Activated naive CD8-positive, alpha-beta T cell treated with anti-CD3 and anti-CD28 coated beads, Interleukin-2, amount 10 ng/mL, durations not matched to agents 7 days and 5 days (primary cell): ENCODE measurements around the gene ELAVL1. TPM values are rescaled to one million over a fixed set of nuclear protein-coding genes. Genes with fewer than 3 reads are reported as not detected.

Experiments
- ATAC-seq: fragments of 150-1000 bp; cut with Tn5 transposase; one replicate; pipeline ENCODE4 v1.10.0; 2021; ENCODE audit warnings: low read depth, moderate library complexity
- POLR2A ChIA-PET: fragments of 350-600 bp; sonication (Branson Sonifier 250); formaldehyde crosslinking; loops from one replicate; lab custom pipeline; 2021; ENCODE audit warnings: antibody characterized with exemption; lab: Charles Lee
- DNase-seq: peaks from one replicate; pipeline ENCODE4 v3.0.0; 2021
- H3K27ac Mint-ChIP-seq: one replicate; pipeline ENCODE4 v1.8.0; 2022; ENCODE audit warnings: mild to moderate bottlenecking, mixed read lengths
- H3K27me3 Mint-ChIP-seq: one replicate; pipeline ENCODE4 v1.8.0; 2022; ENCODE audit warnings: mild to moderate bottlenecking, moderate library complexity, mixed read lengths
- H3K36me3 Mint-ChIP-seq: one replicate; pipeline ENCODE4 v1.8.0; 2021; ENCODE audit warnings: mild to moderate bottlenecking, mixed read lengths
- H3K4me1 Mint-ChIP-seq: one replicate; pipeline ENCODE4 v1.8.0; 2021; ENCODE audit warnings: mixed read lengths
- H3K4me3 Mint-ChIP-seq: one replicate; pipeline ENCODE4 v1.8.0; 2022; ENCODE audit warnings: mild to moderate bottlenecking, moderate library complexity, mixed read lengths
- H3K9me3 Mint-ChIP-seq: one replicate; pipeline ENCODE4 v1.8.0; 2021; ENCODE audit warnings: mixed read lengths
- total RNA-seq, 2 experiments: library from RNA; stranded (reverse); gene quantifications; one replicate each; pipeline ENCODE4 v1.2.3, GENCODE V29; 2021

Gene ELAVL1
- total RNA-seq, 2 experiments from 2014 or later = 90.9 to 91.5 TPM

- POLR2A ChIA-PET = interaction anchor here (1.2 kb wide), 1 partner anchor 13 kb away, joined by 6 read pairs; the partner anchor contains the start of gene MAP2K7
- H3K4me1 Mint-ChIP-seq = peaks cover 18% of the 10 kb centered on the region
- ATAC-seq = peak; percentile 9
- H3K36me3 Mint-ChIP-seq = peaks cover 7% of the 10 kb centered on the region
- H3K27ac Mint-ChIP-seq = no peak overlapping the region
- DNase-seq = peak; percentile 78
- H3K27me3 Mint-ChIP-seq = peaks cover 43% of the 10 kb centered on the region
- peak overlapping the region; percentile 78 for H3K4me3 Mint-ChIP-seq
- no peaks in the 10 kb centered on the region for H3K9me3 Mint-ChIP-seq
Measured at GRCh38 chr19:7916103-7916954, 89.1 kb downstream of the ELAVL1 start.

DNA sequence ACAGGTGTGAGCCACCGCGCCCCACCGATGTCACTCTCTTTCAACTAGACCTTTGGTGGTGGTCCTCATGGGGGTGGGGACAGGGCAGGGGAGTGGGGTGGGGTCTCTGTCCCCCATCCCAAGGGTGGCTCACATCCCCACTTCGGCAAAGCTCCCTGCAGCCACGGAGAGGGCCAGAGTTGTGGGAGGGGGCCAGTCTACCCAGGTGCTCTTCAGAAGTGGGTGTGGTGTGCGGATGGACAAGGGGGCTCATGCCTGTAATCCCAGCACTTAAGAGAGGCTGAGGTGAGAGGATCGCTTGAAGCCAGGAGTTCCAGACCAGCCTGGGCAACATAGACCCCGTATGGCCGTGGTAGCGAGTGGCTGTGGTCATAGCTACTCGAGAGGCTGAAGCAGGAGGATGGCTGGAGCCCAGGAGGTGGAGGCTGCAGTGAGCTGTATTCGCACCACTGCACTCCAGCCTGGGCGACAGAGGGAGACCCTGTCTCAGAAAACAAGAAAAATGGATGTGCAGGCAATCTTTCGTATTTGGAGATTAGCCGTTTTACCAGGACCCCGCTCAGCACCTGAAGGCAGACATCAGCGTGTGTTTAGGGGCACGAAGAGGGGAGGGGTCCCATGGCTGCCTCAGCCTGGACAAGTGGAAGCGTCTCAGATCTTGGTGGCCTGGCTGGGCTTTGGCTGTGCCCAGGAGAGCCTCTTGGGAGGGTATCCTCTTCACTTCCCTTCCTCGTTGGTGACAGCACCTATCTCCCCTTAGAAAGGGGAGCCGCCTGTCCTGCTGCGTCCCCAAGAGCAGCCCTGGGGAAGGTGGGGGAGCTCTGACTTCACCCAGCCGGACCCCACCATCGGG lies 90.0 kb downstream of the ELAVL1 start:
- POLR2A ChIA-PET = interaction anchor here (1.2 kb wide), 1 partner anchor 12 kb away, joined by 6 read pairs; the partner anchor contains the start of gene MAP2K7
- ATAC-seq (no peak), DNase-seq (no peak)
- no peak overlapping the region for H3K27ac Mint-ChIP-seq
- peaks cover 10% of the 10 kb centered on the region for H3K36me3 Mint-ChIP-seq
- H3K4me1 Mint-ChIP-seq = peaks cover 15% of the 10 kb centered on the region
- H3K9me3 Mint-ChIP-seq = no peaks in the 10 kb centered on the region
- peak overlapping the region; percentile 57 for H3K4me3 Mint-ChIP-seq
- peaks cover 43% of the 10 kb centered on the region for H3K27me3 Mint-ChIP-seq

DNA sequence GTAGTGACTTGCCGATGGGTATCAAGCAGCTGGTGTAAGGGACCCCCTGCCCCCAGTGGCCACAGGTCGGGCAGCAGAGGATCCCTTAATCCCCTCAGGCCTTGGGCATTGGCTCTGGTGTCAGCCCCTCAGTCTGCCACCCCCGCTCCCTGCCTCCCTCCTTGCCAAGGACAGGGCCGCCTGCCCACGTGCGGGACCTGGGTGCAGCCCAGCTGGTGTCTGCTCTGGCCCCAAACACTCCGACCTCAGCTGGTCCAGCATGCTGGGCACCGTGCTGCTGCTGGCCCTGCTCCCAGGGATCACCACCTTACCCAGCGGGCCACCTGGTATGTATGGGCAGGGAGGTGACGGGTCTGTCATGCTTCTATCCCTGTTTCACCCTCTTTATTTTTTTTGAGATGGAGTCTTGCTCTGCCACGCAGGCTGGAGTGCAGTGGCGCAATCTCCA lies 90.8 kb downstream of the ELAVL1 start, which contains the start of gene TGFBR3L:
TGFBR3L (plus strand) TSS at position 233 of the 448 bp plus-strand sequence.
- peaks cover 10% of the 10 kb centered on the region for H3K4me1 Mint-ChIP-seq
- POLR2A ChIA-PET = no interaction called here
- H3K27ac Mint-ChIP-seq = no peak within 1 kb of the TSS
- H3K27me3 Mint-ChIP-seq = peaks cover 38% of the 10 kb centered on the region
- DNase-seq (no peak), ATAC-seq (no peak)
- H3K36me3 Mint-ChIP-seq = peaks cover 10% of the 10 kb centered on the region
- no peaks in the 10 kb centered on the region for H3K9me3 Mint-ChIP-seq
- peak within 1 kb of the TSS; percentile 57 for H3K4me3 Mint-ChIP-seq

- DNase-seq (no peak), ATAC-seq (no peak)
- H3K27me3 Mint-ChIP-seq = peaks cover 34% of the 10 kb centered on the region
- H3K27ac Mint-ChIP-seq = no peak overlapping the region
- H3K9me3 Mint-ChIP-seq = no peaks in the 10 kb centered on the region
- peaks cover 10% of the 10 kb centered on the region for H3K36me3 Mint-ChIP-seq
- peaks cover 8% of the 10 kb centered on the region for H3K4me1 Mint-ChIP-seq
- H3K4me3 Mint-ChIP-seq = no peak overlapping the region
- POLR2A ChIA-PET = no interaction called here
Measured at GRCh38 chr19:7914099-7914498, 91.3 kb downstream of the ELAVL1 start.

- no peaks in the 10 kb centered on the region for H3K9me3 Mint-ChIP-seq
- POLR2A ChIA-PET = no interaction called here
- no peak overlapping the region for H3K27ac Mint-ChIP-seq
- peaks cover 31% of the 10 kb centered on the region for H3K27me3 Mint-ChIP-seq
- H3K36me3 Mint-ChIP-seq = peaks cover 10% of the 10 kb centered on the region
- DNase-seq = no peak
- no peak overlapping the region for H3K4me3 Mint-ChIP-seq
- no peak for ATAC-seq
- H3K4me1 Mint-ChIP-seq = peaks cover 8% of the 10 kb centered on the region
Measured at GRCh38 chr19:7913652-7914051, 91.8 kb downstream of the ELAVL1 start.

GRCh38 chr19:7912697-7913564 lies 92.5 kb downstream of the ELAVL1 start:
- Mint-ChIP-seq H3K4me1 (peaks cover 5% of the 10 kb centered on the region), H3K27me3 (peaks cover 24% of the 10 kb centered on the region), H3K9me3 (no peaks in the 10 kb centered on the region), H3K27ac (no peak overlapping the region), H3K36me3 (peaks cover 9% of the 10 kb centered on the region), H3K4me3 (no peak overlapping the region)
- POLR2A ChIA-PET = interaction anchor here (1.8 kb wide), 1 partner anchor 9 kb away, joined by 5 read pairs; the partner anchor contains the start of gene MAP2K7
- DNase-seq (no peak), ATAC-seq (no peak)

DNA sequence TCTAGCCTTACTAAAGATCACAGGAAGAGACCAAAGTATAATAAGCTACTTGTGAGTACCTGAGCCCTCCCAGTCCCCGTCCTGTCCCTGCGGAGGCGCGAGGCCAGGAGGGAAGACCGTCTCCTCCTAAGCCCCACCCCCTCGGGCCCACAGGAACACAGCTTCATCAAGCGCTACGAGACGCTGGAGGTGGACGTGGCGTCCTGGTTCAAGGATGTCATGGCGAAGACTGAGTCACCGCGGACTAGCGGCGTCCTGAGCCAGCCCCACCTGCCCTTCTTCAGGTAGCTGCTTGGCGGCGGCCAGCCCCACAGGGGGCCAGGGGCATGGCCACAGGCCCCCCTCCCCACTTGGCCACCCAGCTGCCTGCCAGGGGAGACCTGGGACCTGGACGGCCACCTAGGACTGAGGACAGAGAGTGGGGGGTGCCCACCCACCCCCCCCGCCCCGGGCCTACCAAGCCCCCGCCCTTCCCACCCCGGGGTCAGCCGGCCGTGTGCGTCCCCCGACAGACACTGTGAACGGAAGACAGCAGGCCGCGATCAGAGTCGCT lies 93.2 kb downstream of the ELAVL1 start:
- POLR2A ChIA-PET = interaction anchor here (1.8 kb wide), 1 partner anchor 9 kb away, joined by 5 read pairs; the partner anchor contains the start of gene MAP2K7
- H3K27ac Mint-ChIP-seq = no peak overlapping the region
- H3K27me3 Mint-ChIP-seq = peaks cover 20% of the 10 kb centered on the region
- DNase-seq = no peak
- ATAC-seq = no peak
- H3K4me3 Mint-ChIP-seq = no peak overlapping the region
- H3K36me3 Mint-ChIP-seq = peaks cover 8% of the 10 kb centered on the region
- no peaks in the 10 kb centered on the region for H3K9me3 Mint-ChIP-seq
- peaks cover 4% of the 10 kb centered on the region for H3K4me1 Mint-ChIP-seq

DNA sequence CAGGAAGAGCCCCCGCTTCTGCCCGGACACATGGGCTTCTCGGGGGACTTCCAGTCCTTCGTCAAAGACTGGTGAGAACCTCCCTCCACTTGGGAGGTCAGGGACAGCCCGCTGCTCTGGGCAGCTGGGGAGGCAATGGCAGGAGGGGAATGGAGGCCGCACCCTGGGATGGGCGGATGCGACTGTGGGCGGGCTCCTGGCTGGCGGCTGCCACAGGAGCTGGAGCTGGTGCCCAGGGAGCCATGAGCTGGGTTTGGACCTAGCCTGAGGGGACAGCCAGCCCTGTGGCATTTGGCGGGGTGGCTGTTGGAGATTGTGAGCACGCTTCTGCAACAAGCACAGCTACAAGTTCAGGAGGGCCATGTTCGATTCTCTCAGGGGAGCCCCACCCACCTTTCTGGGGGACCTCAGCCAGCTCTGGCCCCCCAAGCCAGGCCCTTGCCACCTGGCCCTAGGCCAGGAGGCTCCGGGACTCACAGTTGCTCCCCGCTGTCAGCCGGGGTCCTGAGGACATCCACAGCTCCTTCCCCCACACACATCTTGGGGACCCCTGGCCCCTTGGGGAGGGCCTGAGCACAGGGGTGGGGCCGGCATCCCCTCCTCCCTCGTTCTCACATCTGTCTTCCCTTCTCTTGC lies 93.8 kb downstream of the ELAVL1 start:
- Mint-ChIP-seq H3K27me3 (peaks cover 16% of the 10 kb centered on the region), H3K27ac (no peak overlapping the region), H3K4me3 (no peak overlapping the region), H3K9me3 (no peaks in the 10 kb centered on the region), H3K36me3 (peaks cover 8% of the 10 kb centered on the region), H3K4me1 (peaks cover 4% of the 10 kb centered on the region)
- ATAC-seq = no peak
- POLR2A ChIA-PET = interaction anchor here (1.8 kb wide), 1 partner anchor 8 kb away, joined by 5 read pairs; the partner anchor contains the start of gene MAP2K7
- no peak for DNase-seq

GRCh38 chr19:7910321-7911161 lies 94.9 kb downstream of the ELAVL1 start:
- H3K9me3 Mint-ChIP-seq = no peaks in the 10 kb centered on the region
- no peak overlapping the region for H3K27ac Mint-ChIP-seq
- peaks cover 10% of the 10 kb centered on the region for H3K27me3 Mint-ChIP-seq
- peaks cover 9% of the 10 kb centered on the region for H3K36me3 Mint-ChIP-seq
- ATAC-seq (no peak), DNase-seq (no peak)
- peaks cover 5% of the 10 kb centered on the region for H3K4me1 Mint-ChIP-seq
- no peak overlapping the region for H3K4me3 Mint-ChIP-seq
- POLR2A ChIA-PET = interaction anchor here (1.3 to 1.5 kb wide), 2 partner anchors 9 to 10 kb away, joined by 3 to 4 read pairs; partner anchors contain the start of gene SNAPC2

DNA sequence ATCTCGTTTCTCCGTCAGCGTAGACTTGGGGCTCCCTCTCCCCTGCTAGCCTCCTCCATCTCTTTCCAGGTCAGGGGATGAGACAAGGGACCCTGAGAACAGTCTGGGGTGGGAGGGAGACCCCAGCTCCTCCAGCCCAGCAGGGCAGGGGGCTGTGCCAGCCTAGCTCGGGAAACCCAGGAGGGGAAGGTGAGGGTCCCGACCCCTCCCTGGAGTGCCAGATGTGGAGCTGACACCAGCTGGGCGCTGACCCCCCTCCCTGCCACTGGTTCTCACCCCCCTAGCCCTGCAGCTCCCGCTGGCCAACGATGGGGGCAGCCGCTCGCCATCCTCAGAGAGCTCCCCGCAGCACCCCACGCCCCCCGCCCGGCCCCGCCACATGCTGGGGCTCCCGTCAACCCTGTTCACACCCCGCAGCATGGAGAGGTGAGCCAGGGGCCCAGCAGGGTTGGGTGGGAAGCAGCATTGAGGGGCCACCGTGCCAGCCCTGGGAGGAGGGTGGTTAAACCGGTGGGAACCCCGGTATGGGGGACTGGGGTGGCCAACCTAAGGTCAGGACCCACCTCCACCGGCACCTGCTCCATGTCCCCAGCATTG lies 95.9 kb downstream of the ELAVL1 start:
- H3K4me3 Mint-ChIP-seq = no peak overlapping the region
- ATAC-seq (no peak), DNase-seq (no peak)
- H3K27me3 Mint-ChIP-seq = peaks cover under 1% of the 10 kb centered on the region
- no peaks in the 10 kb centered on the region for H3K9me3 Mint-ChIP-seq
- peaks cover 9% of the 10 kb centered on the region for H3K4me1 Mint-ChIP-seq
- H3K36me3 Mint-ChIP-seq = peaks cover 10% of the 10 kb centered on the region
- H3K27ac Mint-ChIP-seq = no peak overlapping the region
- POLR2A ChIA-PET = interaction anchor here (1.3 to 1.5 kb wide), 2 partner anchors 10 to 11 kb away, joined by 3 to 4 read pairs; partner anchors contain the start of gene SNAPC2
